ACC112 (cell line): Measurements from ENCODE around the gene FRMD4A.

Experiments
- H2AFZ ChIP-seq: fragments of 200-600 bp; sonication (generic); one replicate; pipeline ENCODE4 v1.6.0; 2017; ENCODE audit warnings: antibody characterized with exemption, low read length; ENCODE audit not compliant: unreplicated experiment
- H3K27ac ChIP-seq: fragments of 200-600 bp; sonication (generic); 2 replicates; pipeline ENCODE4 v1.5.1; 2014; ENCODE audit warnings: low read depth, mild to moderate bottlenecking, antibody characterized with exemption, low read length, moderate library complexity
- H3K27me3 ChIP-seq: fragments of 200-600 bp; sonication (generic); 2 replicates; pipeline ENCODE4 v1.6.1; 2014; ENCODE audit warnings: mild to moderate bottlenecking, antibody characterized with exemption, low read length, moderate library complexity, mixed read lengths; ENCODE audit not compliant: insufficient read depth
- H3K36me3 ChIP-seq: fragments of 200-600 bp; sonication (generic); 2 replicates; pipeline ENCODE4 v1.6.1; 2016; ENCODE audit warnings: mild to moderate bottlenecking, antibody characterized with exemption, low read length, moderate library complexity, mixed read lengths; ENCODE audit not compliant: insufficient read depth
- H3K4me1 ChIP-seq: fragments of 200-600 bp; sonication (generic); one replicate; pipeline ENCODE4 v1.6.1; 2016; ENCODE audit warnings: low read length, mixed read lengths; ENCODE audit not compliant: insufficient read depth, unreplicated experiment, control insufficient read depth
- H3K4me3 ChIP-seq: fragments of 200-600 bp; sonication (generic); 2 replicates; pipeline ENCODE4 v1.5.1; 2014; ENCODE audit warnings: mild to moderate bottlenecking, low read depth, low read length
- H3K79me2 ChIP-seq: fragments of 200-600 bp; sonication (generic); one replicate; pipeline ENCODE4 v1.6.0; 2016; ENCODE audit warnings: low read length; ENCODE audit not compliant: control insufficient read depth, unreplicated experiment, insufficient read depth

Gene FRMD4A

GRCh38 chr10:14111208-14111607, 219.5 kb downstream of the FRMD4A start:
- no peaks in the 10 kb centered on the region for H3K4me1 ChIP-seq
- H3K4me3 ChIP-seq = no peak overlapping the region
- no peaks in the 10 kb centered on the region for H3K79me2 ChIP-seq
- H2AFZ ChIP-seq = no peak overlapping the region
- no peak overlapping the region for H3K27ac ChIP-seq
- H3K27me3 ChIP-seq = peaks cover 68% of the 10 kb centered on the region
- H3K36me3 ChIP-seq = no peaks in the 10 kb centered on the region

DNA sequence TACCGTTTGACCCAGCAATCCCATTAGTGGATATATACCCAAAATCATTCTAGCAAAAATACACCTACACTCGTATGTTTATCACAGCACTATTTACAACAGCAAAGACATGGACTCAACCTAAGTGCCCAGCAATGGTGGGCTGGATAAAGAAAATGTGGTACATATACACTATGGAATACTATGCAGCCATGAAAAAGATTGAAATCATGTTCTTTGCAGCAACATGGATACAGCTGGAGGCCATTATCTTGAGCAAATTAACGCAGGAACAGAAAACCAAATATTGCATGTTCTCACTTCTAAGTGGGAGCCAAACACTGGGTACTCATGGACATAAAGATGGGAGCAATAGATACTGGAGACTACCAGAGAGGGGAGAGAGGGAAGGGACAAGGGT, 223.9 kb downstream of the FRMD4A start:
- H3K27ac ChIP-seq = no peak overlapping the region
- no peaks in the 10 kb centered on the region for H3K79me2 ChIP-seq
- H2AFZ ChIP-seq = no peak overlapping the region
- no peaks in the 10 kb centered on the region for H3K36me3 ChIP-seq
- H3K4me1 ChIP-seq = no peaks in the 10 kb centered on the region
- peaks cover 50% of the 10 kb centered on the region for H3K27me3 ChIP-seq
- no peak overlapping the region for H3K4me3 ChIP-seq

- H3K4me3 ChIP-seq = no peak overlapping the region
- no peaks in the 10 kb centered on the region for H3K79me2 ChIP-seq
- no peaks in the 10 kb centered on the region for H3K4me1 ChIP-seq
- peaks cover 8% of the 10 kb centered on the region for H3K27me3 ChIP-seq
- H3K27ac ChIP-seq = no peak overlapping the region
- H2AFZ ChIP-seq = no peak overlapping the region
- no peaks in the 10 kb centered on the region for H3K36me3 ChIP-seq
Measured at GRCh38 chr10:14102056-14102455, 228.7 kb downstream of the FRMD4A start.

GRCh38 chr10:14099885-14100284, 230.8 kb downstream of the FRMD4A start:
- Histone ChIP-seq H3K79me2 (no peaks in the 10 kb centered on the region), H3K27ac (no peak overlapping the region), H3K4me3 (no peak overlapping the region), H3K4me1 (no peaks in the 10 kb centered on the region), H3K36me3 (no peaks in the 10 kb centered on the region), H2AFZ (no peak overlapping the region), H3K27me3 (peaks cover 4% of the 10 kb centered on the region; the same call in 1 of the 2 replicates)

DNA sequence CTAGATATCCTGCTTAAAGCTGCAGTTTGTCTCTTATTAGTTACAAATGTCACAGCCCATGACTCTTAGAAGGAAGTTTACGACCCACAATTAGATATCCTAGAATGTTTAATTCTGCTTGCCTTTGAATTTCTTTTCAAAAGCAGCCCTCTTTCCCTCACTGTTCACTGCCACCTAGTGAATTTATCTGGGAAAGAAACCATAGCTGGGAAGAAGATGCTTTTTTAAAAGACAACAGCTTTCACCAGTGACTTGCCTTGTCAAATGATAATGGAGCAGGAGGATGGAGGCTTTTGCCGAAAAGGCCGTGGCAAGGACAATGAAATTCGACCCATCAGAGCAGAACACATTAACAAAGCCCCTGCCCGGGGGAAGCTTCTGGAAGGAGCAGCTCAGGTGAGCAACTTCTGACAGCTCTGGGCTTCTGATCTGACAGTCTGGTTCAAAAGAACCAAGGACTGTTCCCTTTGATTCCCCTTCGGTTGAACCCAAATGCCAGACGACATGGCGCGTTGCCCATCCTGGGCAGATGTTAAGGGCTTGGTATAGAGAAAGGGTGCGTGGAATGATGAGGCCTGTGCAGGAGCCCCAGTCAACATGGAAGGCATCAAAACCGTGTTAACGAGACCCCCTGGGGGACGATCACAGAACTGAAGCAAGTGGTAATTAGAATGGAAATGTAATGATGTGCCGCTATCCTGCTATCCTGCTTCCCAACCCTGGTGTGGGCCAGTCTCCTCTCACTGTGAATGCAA, 236.8 kb downstream of the FRMD4A start:
- H3K4me3 ChIP-seq = no peak overlapping the region
- no peak overlapping the region for H3K27ac ChIP-seq
- no peak overlapping the region for H2AFZ ChIP-seq
- H3K4me1 ChIP-seq = no peaks in the 10 kb centered on the region
- H3K79me2 ChIP-seq = no peaks in the 10 kb centered on the region
- H3K27me3 ChIP-seq = no peaks in the 10 kb centered on the region
- H3K36me3 ChIP-seq = no peaks in the 10 kb centered on the region

GRCh38 chr10:14092799-14093198, 237.9 kb downstream of the FRMD4A start:
- Histone ChIP-seq H3K27me3 (no peaks in the 10 kb centered on the region), H3K4me3 (no peak overlapping the region), H3K4me1 (no peaks in the 10 kb centered on the region), H3K36me3 (no peaks in the 10 kb centered on the region), H2AFZ (no peak overlapping the region), H3K27ac (no peak overlapping the region), H3K79me2 (no peaks in the 10 kb centered on the region)

- Histone ChIP-seq H3K27me3 (no peaks in the 10 kb centered on the region), H3K27ac (no peak overlapping the region), H3K4me1 (peaks cover 14% of the 10 kb centered on the region), H3K36me3 (no peaks in the 10 kb centered on the region), H3K4me3 (no peak overlapping the region), H3K79me2 (no peaks in the 10 kb centered on the region), H2AFZ (no peak overlapping the region)
Measured at GRCh38 chr10:14089556-14090292, 241.0 kb downstream of the FRMD4A start.

- no peak overlapping the region for H3K4me3 ChIP-seq
- no peak overlapping the region for H2AFZ ChIP-seq
- peaks cover 17% of the 10 kb centered on the region for H3K4me1 ChIP-seq
- no peak overlapping the region for H3K27ac ChIP-seq
- no peaks in the 10 kb centered on the region for H3K79me2 ChIP-seq
- no peaks in the 10 kb centered on the region for H3K36me3 ChIP-seq
- no peaks in the 10 kb centered on the region for H3K27me3 ChIP-seq
Measured at GRCh38 chr10:14087566-14087965, 243.2 kb downstream of the FRMD4A start.

DNA sequence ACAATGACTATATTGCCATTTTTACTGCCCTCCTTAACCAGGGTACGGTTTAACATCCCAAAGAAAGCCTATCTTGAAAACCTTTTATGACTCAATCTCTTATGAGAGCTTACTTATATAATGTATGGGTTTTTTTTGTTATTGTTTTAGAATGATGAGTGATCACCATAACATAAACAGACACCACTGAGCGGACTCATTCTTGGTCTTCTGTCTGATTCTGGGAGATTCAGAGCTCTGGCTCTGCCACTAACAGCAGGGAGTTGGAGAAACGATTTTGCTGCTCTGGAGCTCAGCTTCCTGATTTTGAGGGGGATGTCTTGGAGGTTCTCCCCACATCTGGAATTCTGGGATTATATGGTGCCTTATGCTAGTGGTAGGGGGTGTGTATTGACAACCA, 244.1 kb downstream of the FRMD4A start:
- Histone ChIP-seq H3K27me3 (no peaks in the 10 kb centered on the region), H2AFZ (no peak overlapping the region), H3K79me2 (no peaks in the 10 kb centered on the region), H3K4me1 (peaks cover 17% of the 10 kb centered on the region), H3K4me3 (no peak overlapping the region), H3K36me3 (no peaks in the 10 kb centered on the region), H3K27ac (no peak overlapping the region)

- Histone ChIP-seq H3K4me1 (peaks cover 17% of the 10 kb centered on the region), H3K27ac (no peak overlapping the region), H3K27me3 (no peaks in the 10 kb centered on the region), H2AFZ (no peak overlapping the region), H3K4me3 (no peak overlapping the region), H3K36me3 (no peaks in the 10 kb centered on the region), H3K79me2 (no peaks in the 10 kb centered on the region)
Measured at GRCh38 chr10:14084875-14085274, 245.8 kb downstream of the FRMD4A start.

DNA sequence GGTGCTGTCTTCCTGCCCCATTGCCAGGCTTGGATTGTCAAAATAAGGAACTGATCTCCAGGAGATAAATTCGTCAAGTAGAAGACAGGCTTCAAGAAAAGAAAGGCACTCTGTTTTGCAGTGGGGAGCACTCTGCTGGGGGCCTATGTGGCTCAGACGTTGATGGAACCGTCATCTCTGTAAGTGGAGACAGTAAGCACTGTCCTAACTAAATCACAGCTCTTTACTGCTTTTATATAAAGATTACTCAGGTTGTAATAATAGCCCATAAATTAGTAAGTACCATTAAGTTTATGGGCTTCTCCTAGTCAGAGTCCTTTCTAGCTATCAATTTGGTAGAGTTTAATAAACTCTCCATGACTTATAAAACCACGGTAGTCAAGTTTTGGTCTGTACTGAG, 249.9 kb downstream of the FRMD4A start:
- Histone ChIP-seq H3K4me1 (peaks cover 12% of the 10 kb centered on the region), H3K79me2 (no peaks in the 10 kb centered on the region), H3K36me3 (no peaks in the 10 kb centered on the region), H2AFZ (no peak overlapping the region), H3K27ac (no peak overlapping the region), H3K4me3 (no peak overlapping the region), H3K27me3 (no peaks in the 10 kb centered on the region)
